ENCODE data around the gene RND2. TPM values are rescaled to one million over a fixed set of nuclear protein-coding genes. Genes with fewer than 3 reads are reported as not detected.

RND2 gene
- total and polyA plus RNA-seq, 2 of the 13 experiments (the other 11 are each of a cell fraction or from before 2014, with no cell fraction given) = 0.05 to 0.11 TPM

GRCh38 chr17:42975265-42975664 lies 49.8 kb upstream of the RND2 start:
- peak; percentile 56 for DNase-seq (ENCODE audit: low spot score)
- BruUV-seq (replicated peaks) = no TSS peak
- FAIRE-seq = no peak
- Histone ChIP-seq H3K4me1 (ENCODE audit: insufficient read depth, low read length) (peaks cover 33% of the 10 kb centered on the region), H3K4me3 (replicated peaks in 1 of 3; ENCODE audit: insufficient read depth in 1 of 3, low read depth in 2 of 3, low read length in 3 of 3) (no peak overlapping the region), H3K79me2 (ENCODE audit: insufficient read depth, low read length) (no peaks in the 10 kb centered on the region), H2AFZ (ENCODE audit: low read length) (no peak overlapping the region), H3K27me3 (ENCODE audit: control insufficient read depth in 1 of 2, insufficient read depth in 2 of 2, low read length in 2 of 2) (no peaks in the 10 kb centered on the region; a peak in 1 of 5 replicates), H4K20me1 (ENCODE audit: insufficient read depth, low read length) (no peaks in the 10 kb centered on the region), H3K9ac (ENCODE audit: insufficient read depth, low read depth, low read length) (no peak overlapping the region), H3K4me2 (ENCODE audit: low read depth, low read length) (peak overlapping the region; percentile 26; the same call in 1 of the 2 replicates), H3K36me3 (replicated peaks in 1 of 2; ENCODE audit: control insufficient read depth in 1 of 2, insufficient read depth in 2 of 2, low read length in 2 of 2) (no peaks in the 10 kb centered on the region), H3K9me3 (ENCODE audit: low read length) (no peaks in the 10 kb centered on the region), H3K27ac (ENCODE audit: extremely low read length, insufficient read depth, low read length) (peak overlapping the region; percentile 39)
- in situ Hi-C loops (cut with HindIII; ENCODE audit: extremely low pct_ligation_motif_present, low pct_unique_long_range_greater_than_20kb) (no loop called here), intact Hi-C loops (cut with micrococcal nuclease; ENCODE audit: unreplicated experiment) (no loop called here)
- 4% methylated on average over 2 of the region's 2 CpGs for WGBS (ENCODE audit: low lambda C conversion rate)
- CTCF ChIA-PET (ENCODE audit: low intra/inter-chr PET ratio, low total read pairs) = no interaction called here
- POLR2A ChIA-PET = interaction anchor here (0.8 to 2.9 kb wide), 4 partner anchors 16 to 33 kb away, joined by 3 to 20 read pairs (median 3); partner anchors contain the start of gene RPL27
- peak; percentile 41 for ATAC-seq
- peak; percentile 25; the same call in 1 of the 2 replicates for TF ChIP-seq HNF4G (IDR thresholded peaks at IDR 0.05; ENCODE audit: borderline replicate concordance, low read depth, low read length)
- no peak for TF ChIP-seq HNF4G (CRISPR knock-in tag; IDR thresholded peaks at IDR 0.05; ENCODE audit: borderline replicate concordance, low read depth)
- peak; percentile 2; the same call in 1 of the 2 replicates for TF ChIP-seq ZNF362 (CRISPR knock-in tag; IDR thresholded peaks at IDR 0.05; ENCODE audit: borderline replicate concordance)
- no peak for TF ChIP-seq ZFP90 (CRISPR knock-in tag; IDR thresholded peaks at IDR 0.05; ENCODE audit: borderline replicate concordance)
- no peak for TF ChIP-seq ZNF501 (CRISPR knock-in tag; IDR thresholded peaks at IDR 0.05)
- peak; percentile 57 for TF ChIP-seq CEBPG (CRISPR knock-in tag; IDR thresholded peaks at IDR 0.05)
- TF ChIP-seq HNF1B (CRISPR knock-in tag; IDR thresholded peaks at IDR 0.05) = peak; percentile 41
- no peak for TF ChIP-seq ZNF451 (CRISPR knock-in tag; IDR thresholded peaks at IDR 0.05)
- TF ChIP-seq RXRB (CRISPR knock-in tag; IDR thresholded peaks at IDR 0.05; ENCODE audit: borderline replicate concordance) = peak; percentile 72
- TF ChIP-seq, protein P1, sequence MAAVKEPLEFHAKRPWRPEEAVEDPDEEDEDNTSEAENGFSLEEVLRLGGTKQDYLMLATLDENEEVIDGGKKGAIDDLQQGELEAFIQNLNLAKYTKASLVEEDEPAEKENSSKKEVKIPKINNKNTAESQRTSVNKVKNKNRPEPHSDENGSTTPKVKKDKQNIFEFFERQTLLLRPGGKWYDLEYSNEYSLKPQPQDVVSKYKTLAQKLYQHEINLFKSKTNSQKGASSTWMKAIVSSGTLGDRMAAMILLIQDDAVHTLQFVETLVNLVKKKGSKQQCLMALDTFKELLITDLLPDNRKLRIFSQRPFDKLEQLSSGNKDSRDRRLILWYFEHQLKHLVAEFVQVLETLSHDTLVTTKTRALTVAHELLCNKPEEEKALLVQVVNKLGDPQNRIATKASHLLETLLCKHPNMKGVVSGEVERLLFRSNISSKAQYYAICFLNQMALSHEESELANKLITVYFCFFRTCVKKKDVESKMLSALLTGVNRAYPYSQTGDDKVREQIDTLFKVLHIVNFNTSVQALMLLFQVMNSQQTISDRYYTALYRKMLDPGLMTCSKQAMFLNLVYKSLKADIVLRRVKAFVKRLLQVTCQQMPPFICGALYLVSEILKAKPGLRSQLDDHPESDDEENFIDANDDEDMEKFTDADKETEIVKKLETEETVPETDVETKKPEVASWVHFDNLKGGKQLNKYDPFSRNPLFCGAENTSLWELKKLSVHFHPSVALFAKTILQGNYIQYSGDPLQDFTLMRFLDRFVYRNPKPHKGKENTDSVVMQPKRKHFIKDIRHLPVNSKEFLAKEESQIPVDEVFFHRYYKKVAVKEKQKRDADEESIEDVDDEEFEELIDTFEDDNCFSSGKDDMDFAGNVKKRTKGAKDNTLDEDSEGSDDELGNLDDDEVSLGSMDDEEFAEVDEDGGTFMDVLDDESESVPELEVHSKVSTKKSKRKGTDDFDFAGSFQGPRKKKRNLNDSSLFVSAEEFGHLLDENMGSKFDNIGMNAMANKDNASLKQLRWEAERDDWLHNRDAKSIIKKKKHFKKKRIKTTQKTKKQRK (IDR thresholded peaks at IDR 0.05; ENCODE audit: low read length) = no peak
- 0 out of 2 replicates have a peak, but pooled peaks have one; percentile 22 for TF ChIP-seq PITX1 (CRISPR knock-in tag; IDR thresholded peaks at IDR 0.05)
- TF ChIP-seq SPEN (CRISPR knock-in tag; IDR thresholded peaks at IDR 0.05; ENCODE audit: low read depth) = peak; percentile 65
- 0 out of 2 replicates have a peak, but pooled peaks have one; percentile 45 for TF ChIP-seq MXD4 (CRISPR knock-in tag; IDR thresholded peaks at IDR 0.05)
- no peak for TF ChIP-seq HOXD1 (CRISPR knock-in tag; IDR thresholded peaks at IDR 0.05)
- peak; percentile 57 for TF ChIP-seq HNF4A (CRISPR knock-in tag; IDR thresholded peaks at IDR 0.05)
- TF ChIP-seq NCOA2 (CRISPR knock-in tag; IDR thresholded peaks at IDR 0.05) = 0 out of 2 replicates have a peak, but pooled peaks have one; percentile 10
- TF ChIP-seq HDAC2 (CRISPR knock-in tag; IDR thresholded peaks at IDR 0.05) = peak; percentile 70; the same call in 1 of the 2 replicates
- TF ChIP-seq FOXA3 (CRISPR knock-in tag; IDR thresholded peaks at IDR 0.05) = 0 out of 2 replicates have a peak, but pooled peaks have one; percentile 6
- peak; percentile 84 for TF ChIP-seq ZEB1 (IDR thresholded peaks at IDR 0.05; ENCODE audit: insufficient replicate concordance, low read depth)
- TF ChIP-seq CREB1 (IDR thresholded peaks at IDR 0.05) = no peak
- no peak for TF ChIP-seq CREB1 (CRISPR knock-in tag; IDR thresholded peaks at IDR 0.05)
- no peak for TF ChIP-seq NR2F6 (IDR thresholded peaks at IDR 0.05)
- peak; percentile 64 for TF ChIP-seq NR2F6 (CRISPR knock-in tag; IDR thresholded peaks at IDR 0.05)

All from HepG2 (cell line).